GM21619 (cell line): ENCODE measurements around the gene RBFOX2.

Experiments
- ATAC-seq: cut with Tn5 transposase; IDR thresholded peaks from one replicate; pipeline ENCODE4 v1.9.1; 2021; ENCODE audit not compliant: unreplicated experiment

RBFOX2 gene

GRCh38 chr22:35870517-35871293 lies 157.9 kb downstream of the RBFOX2 start:
- ATAC-seq: no peak

GRCh38 chr22:35868938-35869337 lies 159.7 kb downstream of the RBFOX2 start:
- ATAC-seq: no peak

- ATAC-seq: no peak
These were observed 162.0 kb downstream of the RBFOX2 start for GRCh38 chr22:35866651-35867050.

GRCh38 chr22:35864545-35865165 lies 164.0 kb downstream of the RBFOX2 start:
- no peak for ATAC-seq

GRCh38 chr22:35863432-35863831 lies 165.2 kb downstream of the RBFOX2 start:
- no peak for ATAC-seq

GRCh38 chr22:35862697-35863096 lies 165.9 kb downstream of the RBFOX2 start:
- no peak for ATAC-seq

- ATAC-seq: no peak
These were observed 167.2 kb downstream of the RBFOX2 start for GRCh38 chr22:35861451-35861850.

GRCh38 chr22:35860837-35861236 lies 167.8 kb downstream of the RBFOX2 start:
- no peak for ATAC-seq

- ATAC-seq: no peak
These were observed 168.4 kb downstream of the RBFOX2 start for GRCh38 chr22:35860087-35860733.

- no peak for ATAC-seq
These were observed 174.3 kb downstream of the RBFOX2 start for GRCh38 chr22:35854334-35854733.

GRCh38 chr22:35852076-35852475 lies 176.5 kb downstream of the RBFOX2 start:
- ATAC-seq: no peak

- ATAC-seq: no peak
These were observed 177.8 kb downstream of the RBFOX2 start for GRCh38 chr22:35850831-35851230.

- no peak for ATAC-seq
These were observed 181.8 kb downstream of the RBFOX2 start for GRCh38 chr22:35846804-35847203.

- no peak for ATAC-seq
These were observed 183.7 kb downstream of the RBFOX2 start for GRCh38 chr22:35844886-35845285.

GRCh38 chr22:35842954-35843353 lies 185.7 kb downstream of the RBFOX2 start:
- no peak for ATAC-seq

GRCh38 chr22:35842519-35842913 lies 186.1 kb downstream of the RBFOX2 start:
- ATAC-seq: no peak

- ATAC-seq: no peak
These were observed 186.6 kb downstream of the RBFOX2 start for GRCh38 chr22:35841907-35842518.

GRCh38 chr22:35840302-35840739 lies 188.3 kb downstream of the RBFOX2 start:
- no peak for ATAC-seq

GRCh38 chr22:35839841-35840301 lies 188.8 kb downstream of the RBFOX2 start:
- no peak for ATAC-seq

GRCh38 chr22:35838855-35839576 lies 189.6 kb downstream of the RBFOX2 start:
- ATAC-seq: no peak
